Activated CD8-positive, alpha-beta memory T cell treated with anti-CD3 and anti-CD28 coated beads for 36 hours (primary cell): Measurements from ENCODE around the gene RAPGEF2. TPM values are rescaled to one million over a fixed set of nuclear protein-coding genes. Genes with fewer than 3 reads are reported as not detected.

Experiments used
- CTCF ChIA-PET: fragments of 350-600 bp; sonication (Branson Sonifier 250); formaldehyde crosslinking; loops from one replicate; lab custom pipeline; 2021; ENCODE audit warnings: antibody characterized with exemption; lab: Charles Lee
- POLR2A ChIA-PET: fragments of 350-600 bp; sonication (Branson Sonifier 250); formaldehyde crosslinking; loops from one replicate; lab custom pipeline; 2021; ENCODE audit warnings: antibody characterized with exemption; lab: Charles Lee
- total RNA-seq, 2 experiments: library from RNA; stranded (reverse); gene quantifications; one replicate each; pipeline ENCODE4 v1.2.3, GENCODE V29; 2021

RAPGEF2 gene
- total RNA-seq, 2 experiments from 2014 or later: 33.1 to 34.6 TPM

DNA sequence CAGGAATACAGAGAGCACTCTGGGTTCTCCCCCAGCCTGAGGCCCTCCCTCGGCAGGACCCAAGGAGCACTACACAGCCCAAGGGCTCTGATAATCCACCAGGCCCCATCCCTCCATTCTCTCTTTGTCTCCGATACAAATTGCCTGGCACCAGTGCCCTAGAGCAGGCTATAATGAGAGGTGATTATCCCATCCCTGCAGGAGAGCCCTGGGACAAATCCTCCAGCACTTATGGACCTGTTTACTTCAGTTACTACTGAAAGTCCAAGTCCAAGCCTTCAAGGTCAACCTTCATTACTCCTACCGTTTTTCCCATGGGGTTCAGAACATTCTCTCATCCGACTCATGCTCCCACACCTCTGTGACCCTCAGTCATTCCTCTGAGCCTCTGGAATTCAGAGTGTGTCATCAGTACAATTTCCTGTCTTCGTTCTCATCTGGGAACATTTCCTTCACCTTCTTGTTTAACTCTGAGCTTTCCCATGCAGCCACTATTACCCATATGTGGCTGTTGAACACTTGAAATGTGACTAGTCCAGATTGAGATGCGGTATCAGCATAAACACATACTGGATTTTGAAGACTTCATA, 299.0 kb downstream of the RAPGEF2 start:
- ChIA-PET CTCF (no interaction called here), POLR2A (no interaction called here)
